ENCODE measurements around the gene AICDA. TPM values are rescaled to one million over a fixed set of nuclear protein-coding genes. Genes with fewer than 3 reads are reported as not detected.
"Not testable (repeated sequence)": the region's sequence is repeated elsewhere in the genome, so short reads cannot be mapped to it uniquely, and the experiment has no call there.

Gene AICDA
- total RNA-seq, 1 experiment from 2014 or later: not detected

GRCh38 chr12:8628731-8629130 is 16.1 kb upstream of the AICDA start:
- RAD21 ChIA-PET (ENCODE audit: low non-redundant PET in 1 of 2, low total read pairs in 2 of 2, uncharacterized antibody in 2 of 2, unreplicated experiment in 2 of 2): no interaction called here
- Histone ChIP-seq H3K79me2 (ENCODE audit: insufficient read depth, low read length) (no peaks in the 10 kb centered on the region), H3K9me2 (ENCODE audit: insufficient read depth) (no peaks in the 10 kb centered on the region), H2AFZ (ENCODE audit: low read depth, low read length, poor library complexity, severe bottlenecking) (no peak overlapping the region), H3K9ac (ENCODE audit: low read length) (no peak overlapping the region), H3K36me3 (ENCODE audit: control insufficient read depth in 1 of 2, insufficient read depth in 2 of 2, low read length in 2 of 2) (no peaks in the 10 kb centered on the region), H3K27me3 (ENCODE audit: insufficient read depth, low read length) (no peaks in the 10 kb centered on the region), H3K27ac (ENCODE audit: low read depth, low read length) (no peak overlapping the region), H3K9me3 (ENCODE audit: control insufficient read depth in 1 of 2, insufficient read depth in 1 of 2, low read depth in 1 of 2, low read length in 2 of 2) (no peaks in the 10 kb centered on the region), H3K4me1 (ENCODE audit: control insufficient read depth in 1 of 2, insufficient read depth in 2 of 2, low read length in 2 of 2) (no peaks in the 10 kb centered on the region), H3K4me3 (replicated peaks in 1 of 2; ENCODE audit: low read depth in 1 of 2, low read length in 2 of 2) (no peak overlapping the region), H3K4me2 (ENCODE audit: low read length) (no peak overlapping the region), H4K20me1 (ENCODE audit: insufficient read depth) (no peaks in the 10 kb centered on the region)
- intact Hi-C loops (cut with micrococcal nuclease): no loop called here
- no peak for ATAC-seq
- BruUV-seq (replicated peaks): no TSS peak
- CTCF ChIA-PET: interaction anchor here (1.2 to 1.6 kb wide), 2 partner anchors 20 to 85 kb away, joined by 4 to 5 read pairs; no protein-coding TSS in a partner anchor
- DNase-seq (ENCODE audit: low read depth, low spot score): no peak
- POLR2A ChIA-PET: interaction anchor here (0.6 kb wide), 1 partner anchor 44 kb away, joined by 3 read pairs; no protein-coding TSS in a partner anchor
- TF ChIP-seq SRF (IDR thresholded peaks at IDR 0.05; ENCODE audit: low read depth) (no peak), ZFX (IDR thresholded peaks at IDR 0.05) (no peak), REST (IDR thresholded peaks at IDR 0.05; ENCODE audit: low read depth) (no peak), SIN3A (IDR thresholded peaks at IDR 0.05; ENCODE audit: low read depth) (no peak), ZNF274 (IDR thresholded peaks at IDR 0.05; ENCODE audit: low read depth, low read length) (no peak), CEBPB (IDR thresholded peaks at IDR 0.05; ENCODE audit: low read depth) (no peak)

GRCh38 chr12:8624750-8625149 is 12.1 kb upstream of the AICDA start:
- CTCF ChIA-PET; H3K9ac ChIP-seq (ENCODE audit: low read length); H3K4me3 ChIP-seq (replicated peaks in 1 of 2; ENCODE audit: low read depth in 1 of 2, low read length in 2 of 2); H3K79me2 ChIP-seq (ENCODE audit: insufficient read depth, low read length); ATAC-seq; RAD21 ChIA-PET (ENCODE audit: low non-redundant PET in 1 of 2, low total read pairs in 2 of 2, uncharacterized antibody in 2 of 2, unreplicated experiment in 2 of 2); H3K27ac ChIP-seq (ENCODE audit: low read depth, low read length); H3K36me3 ChIP-seq (ENCODE audit: control insufficient read depth in 1 of 2, insufficient read depth in 2 of 2, low read length in 2 of 2); BruUV-seq (replicated peaks); POLR2A ChIA-PET; H3K4me1 ChIP-seq (ENCODE audit: control insufficient read depth in 1 of 2, insufficient read depth in 2 of 2, low read length in 2 of 2); H3K4me2 ChIP-seq (ENCODE audit: low read length); H3K27me3 ChIP-seq (ENCODE audit: insufficient read depth, low read length); H2AFZ ChIP-seq (ENCODE audit: low read depth, low read length, poor library complexity, severe bottlenecking); DNase-seq (ENCODE audit: low read depth, low spot score); H3K9me2 ChIP-seq (ENCODE audit: insufficient read depth); intact Hi-C loops (cut with micrococcal nuclease); H3K9me3 ChIP-seq (ENCODE audit: control insufficient read depth in 1 of 2, insufficient read depth in 1 of 2, low read depth in 1 of 2, low read length in 2 of 2); H4K20me1 ChIP-seq (ENCODE audit: insufficient read depth): not testable (repeated sequence)

Measured in HCT116 (cell line).